Esophagus muscularis mucosa (tissue), 4 donors: ENCODE data around the gene PTGDR2. TPM values are rescaled to one million over a fixed set of nuclear protein-coding genes. Genes with fewer than 3 reads are reported as not detected.

Source experiments
- DNase-seq: peaks from one replicate; pipeline ENCODE4 v3.0.0-alpha.2; 2017; ENCODE audit errors: extremely low spot score
- H3K27ac ChIP-seq, 4 donors: fragments of 200-600 bp; sonication (generic); replicated peaks in 1 of 4; 1 replicate in 3 of 4; 2 replicates in 1 of 4; pipeline ENCODE4 v1.5.1; 2016 to 2019; ENCODE audit warnings: mild to moderate bottlenecking in 1 of 4
- H3K27me3 ChIP-seq, 4 donors: fragments of 200-600 bp; sonication (generic); one replicate each; pipeline versions ENCODE4 v1.5.1 to v1.6.0; 2016 to 2019
- H3K36me3 ChIP-seq, 4 donors: fragments of 200-600 bp; sonication (generic); one replicate each; pipeline ENCODE4 v1.5.1; 2016 to 2019
- H3K4me1 ChIP-seq, 4 donors: fragments of 200-600 bp; sonication (generic); one replicate each; pipeline ENCODE4 v1.5.1; 2016 to 2019
- H3K4me3 ChIP-seq, 4 donors: fragments of 200-600 bp; sonication (generic); 1 replicate in 2 of 4; 2 replicates in 2 of 4; pipeline ENCODE4 v1.5.1; 2016 to 2019; ENCODE audit warnings: mild to moderate bottlenecking in 4 of 4, moderate library complexity in 1 of 4
- H3K9me3 ChIP-seq, 4 donors: fragments of 200-600 bp; sonication (generic); 1 replicate in 3 of 4; 2 replicates in 1 of 4; pipeline ENCODE4 v1.5.1; 2016 to 2019
- EP300 ChIP-seq: sonication (generic); formaldehyde crosslinking; IDR thresholded peaks from one replicate; pipeline ENCODE4 v1.6.1; 2017; ENCODE audit warnings: antibody characterized with exemption
- POLR2A ChIP-seq: fragments of 450-650 bp; IDR thresholded peaks from one replicate; pipeline ENCODE4 v1.6.1; 2017; ENCODE audit warnings: antibody characterized with exemption, moderate library complexity, mild to moderate bottlenecking, low read depth
- POLR2AphosphoS5 ChIP-seq, 2 donors: sonication (generic); formaldehyde crosslinking; IDR thresholded peaks; one replicate each; pipeline ENCODE4 v1.6.1; 2017; ENCODE audit warnings: antibody characterized with exemption in 2 of 2
- WGBS: methylation state at CpG from one replicate; pipeline ENCODE4 v1.1.5; 2018; 5-methylcytosine and 5-hydroxymethylcytosine counted together
- intact Hi-C: fragments of 100-400 bp; cut with DNase I; formaldehyde crosslinking; loops from one replicate; pipeline ENCODE4 v1.15.1; 2023
- total RNA-seq, 4 donors: library from RNA; depleted of rRNA; stranded (reverse); fragments of >200 nt; gene quantifications; one replicate each; pipeline versions ENCODE4 v1.1.0 to v1.2.1, GENCODE V29; 2016
- TF ChIP-seq, protein P1 (sequence below), 3 experiments: fragments of 200-600 bp in 2 of 3; fragments of 450-650 bp in 1 of 3; sonication (generic) in 2 of 3; IDR thresholded peaks; one replicate each; pipeline ENCODE4 v1.5.1; 2017 to 2019; ENCODE audit warnings: antibody characterized with exemption in 3 of 3, mild to moderate bottlenecking in 2 of 3, moderate library complexity in 1 of 3

PTGDR2 gene
- total RNA-seq, 4 donors from 2014 or later, result 0.33 to 2.9 (median 1.8) TPM

GRCh38 chr11:60868682-60869450, 13.1 kb upstream of the PTGDR2 start:
- peaks cover 21 to 30% (median 23%) of the 10 kb centered on the region in 4 donors for H3K4me1 ChIP-seq
- intact Hi-C loops, result no loop called here
- no peak for DNase-seq
- TF ChIP-seq POLR2AphosphoS5 (IDR thresholded peaks at IDR 0.05), result no peak
- TF ChIP-seq EP300, result no peak
- H3K27me3 ChIP-seq, result peaks cover 0 to 6% (median 0%) of the 10 kb centered on the region in 4 donors
- WGBS, result 71% methylated on average over 9 of the region's 10 CpGs
- H3K27ac ChIP-seq, result no peak overlapping the region
- no peak overlapping the region for H3K4me3 ChIP-seq
- no peaks in the 10 kb centered on the region for H3K36me3 ChIP-seq
- no peaks in the 10 kb centered on the region for H3K9me3 ChIP-seq

DNA sequence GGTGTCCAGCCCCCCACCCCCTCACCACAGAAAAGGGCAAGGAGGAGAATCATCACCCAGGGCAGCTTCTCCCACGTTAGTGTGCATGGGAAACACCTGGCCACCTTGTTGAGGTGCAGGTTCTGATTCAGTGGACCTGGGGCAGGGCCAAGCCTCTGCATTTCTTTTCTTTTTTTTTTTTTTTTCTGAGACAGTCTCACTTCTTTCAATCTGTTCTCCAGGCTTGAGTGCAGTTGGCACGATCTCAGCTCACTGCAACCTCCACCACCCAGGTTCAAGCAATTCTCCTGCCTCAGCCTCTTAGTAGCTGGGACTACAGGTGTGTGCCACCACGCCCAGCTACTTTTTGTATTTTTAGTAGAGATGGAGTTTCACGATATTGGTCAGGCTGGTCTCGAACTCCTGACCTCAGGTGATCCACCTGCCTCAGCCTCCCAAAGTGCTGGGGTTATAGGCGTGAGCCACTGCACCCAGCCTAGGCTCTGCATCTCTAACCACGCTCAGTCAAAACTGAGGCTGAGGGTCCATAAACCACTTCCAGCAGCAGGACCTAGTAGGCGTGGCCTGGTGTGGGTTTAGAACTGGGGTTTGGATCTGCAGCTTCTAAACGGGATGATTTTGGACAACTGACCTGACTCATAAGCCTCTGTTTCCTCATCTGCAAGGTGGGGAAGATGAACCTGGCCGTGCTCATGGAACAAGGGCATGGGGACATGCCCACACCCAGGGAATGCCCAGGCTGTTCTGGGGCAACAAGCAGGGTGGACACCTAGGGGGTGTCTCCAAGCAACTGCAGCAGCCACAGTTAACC, 12.3 kb upstream of the PTGDR2 start:
- peaks cover 21 to 28% (median 23%) of the 10 kb centered on the region in 4 donors for H3K4me1 ChIP-seq
- H3K36me3 ChIP-seq, result no peaks in the 10 kb centered on the region
- H3K27me3 ChIP-seq, result peaks cover 0 to 6% (median 0%) of the 10 kb centered on the region in 4 donors
- TF ChIP-seq POLR2A (no peak), POLR2AphosphoS5 (IDR thresholded peaks at IDR 0.05) (no peak), EP300 (no peak)
- TF ChIP-seq, protein P1, sequence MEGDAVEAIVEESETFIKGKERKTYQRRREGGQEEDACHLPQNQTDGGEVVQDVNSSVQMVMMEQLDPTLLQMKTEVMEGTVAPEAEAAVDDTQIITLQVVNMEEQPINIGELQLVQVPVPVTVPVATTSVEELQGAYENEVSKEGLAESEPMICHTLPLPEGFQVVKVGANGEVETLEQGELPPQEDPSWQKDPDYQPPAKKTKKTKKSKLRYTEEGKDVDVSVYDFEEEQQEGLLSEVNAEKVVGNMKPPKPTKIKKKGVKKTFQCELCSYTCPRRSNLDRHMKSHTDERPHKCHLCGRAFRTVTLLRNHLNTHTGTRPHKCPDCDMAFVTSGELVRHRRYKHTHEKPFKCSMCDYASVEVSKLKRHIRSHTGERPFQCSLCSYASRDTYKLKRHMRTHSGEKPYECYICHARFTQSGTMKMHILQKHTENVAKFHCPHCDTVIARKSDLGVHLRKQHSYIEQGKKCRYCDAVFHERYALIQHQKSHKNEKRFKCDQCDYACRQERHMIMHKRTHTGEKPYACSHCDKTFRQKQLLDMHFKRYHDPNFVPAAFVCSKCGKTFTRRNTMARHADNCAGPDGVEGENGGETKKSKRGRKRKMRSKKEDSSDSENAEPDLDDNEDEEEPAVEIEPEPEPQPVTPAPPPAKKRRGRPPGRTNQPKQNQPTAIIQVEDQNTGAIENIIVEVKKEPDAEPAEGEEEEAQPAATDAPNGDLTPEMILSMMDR (IDR thresholded peaks at IDR 0.05), result no peak
- no peak overlapping the region for H3K27ac ChIP-seq
- WGBS, result 83% methylated on average over 10 of the region's 10 CpGs
- H3K4me3 ChIP-seq, result no peak overlapping the region
- intact Hi-C loops, result no loop called here
- no peak for DNase-seq
- H3K9me3 ChIP-seq, result no peaks in the 10 kb centered on the region

- no peak for DNase-seq
- Histone ChIP-seq H3K36me3 (no peaks in the 10 kb centered on the region), H3K9me3 (no peaks in the 10 kb centered on the region), H3K27me3 (peaks cover 0 to 6% (median 0%) of the 10 kb centered on the region in 4 donors), H3K4me3 (no peak within 1 kb of the TSS), H3K27ac (no peak within 1 kb of the TSS), H3K4me1 (peaks cover 14 to 20% (median 17%) of the 10 kb centered on the region in 4 donors)
- no peak for TF ChIP-seq POLR2AphosphoS5 (IDR thresholded peaks at IDR 0.05)
- TF ChIP-seq, protein P1 (IDR thresholded peaks at IDR 0.05), result no peak
- TF ChIP-seq EP300, result no peak
- no peak for TF ChIP-seq POLR2A
- intact Hi-C loops, result no loop called here
- WGBS, result 63% methylated on average over 4 of the region's 13 CpGs
These were observed 11.4 kb upstream of the PTGDR2 start, which contains the start of gene ZP1 for GRCh38 chr11:60866911-60867870. Gene ZP1, plus strand, starts transcription at chr11:60867542. Its CDS starts 20 bp downstream, at chr11:60867562.

- WGBS, result 78% methylated on average over 7 of the region's 7 CpGs
- intact Hi-C loops, result no loop called here
- Histone ChIP-seq H3K9me3 (no peaks in the 10 kb centered on the region), H3K4me1 (no peaks in the 10 kb centered on the region), H3K27me3 (peaks cover 0 to 6% (median 0%) of the 10 kb centered on the region in 4 donors), H3K36me3 (no peaks in the 10 kb centered on the region), H3K4me3 (no peak overlapping the region), H3K27ac (no peak overlapping the region)
- DNase-seq, result no peak
- TF ChIP-seq, protein P1 (IDR thresholded peaks at IDR 0.05), result no peak
- TF ChIP-seq POLR2AphosphoS5 (IDR thresholded peaks at IDR 0.05) (no peak), EP300 (no peak), POLR2A (no peak)
These were observed 9.2 kb upstream of the PTGDR2 start for GRCh38 chr11:60864856-60865513.
